Stimulated activated CD4-positive, alpha-beta T cell treated with anti-CD3 and anti-CD28 coated beads, Interleukin-4, amount 100 ng/mL, for 48 hours (primary cell): Measurements from ENCODE around the gene FEM1C.
A peak's percentile ranks its signal among the peaks of the same experiment; 100 is the strongest.

ENCODE experiments used
- DNase-seq, 2 donors: peaks; one replicate each; pipeline ENCODE4 v3.0.0-alpha.2; 2020; ENCODE audit warnings: low read depth in 2 of 2

FEM1C gene

GRCh38 chr5:115557667-115558387 is 13.3 kb upstream of the FEM1C start:
- no peak for DNase-seq

- DNase-seq = no peak
These were observed 11.7 kb upstream of the FEM1C start for GRCh38 chr5:115556276-115556675.

- no peak for DNase-seq
These were observed 10.6 kb upstream of the FEM1C start for GRCh38 chr5:115555084-115555633.

GRCh38 chr5:115553082-115553481 is 8.5 kb upstream of the FEM1C start:
- DNase-seq = no peak

- DNase-seq = no peak
These were observed 6.8 kb upstream of the FEM1C start for GRCh38 chr5:115551415-115551814.

GRCh38 chr5:115549154-115549553 is 4.6 kb upstream of the FEM1C start:
- no peak for DNase-seq

- DNase-seq = no peak
These were observed 4.1 kb upstream of the FEM1C start for GRCh38 chr5:115548683-115549082.

- no peak for DNase-seq
These were observed 842 bp upstream of the FEM1C start for GRCh38 chr5:115545351-115545882.

GRCh38 chr5:115544043-115544435 is 536 bp downstream of the FEM1C start:
- DNase-seq = peak in 1 of 2 donors; percentile 43

GRCh38 chr5:115543365-115544042 is 1.1 kb downstream of the FEM1C start:
- no peak for DNase-seq

- DNase-seq = no peak
These were observed 1.8 kb downstream of the FEM1C start for GRCh38 chr5:115542651-115543364.

- DNase-seq = no peak
These were observed 2.5 kb downstream of the FEM1C start for GRCh38 chr5:115542086-115542485.

- DNase-seq = no peak
These were observed 3.0 kb downstream of the FEM1C start for GRCh38 chr5:115541611-115542010.

- no peak for DNase-seq
These were observed 9.0 kb downstream of the FEM1C start for GRCh38 chr5:115535479-115536035.

- no peak for DNase-seq
These were observed 12.1 kb downstream of the FEM1C start for GRCh38 chr5:115532517-115532916.

- DNase-seq = no peak
These were observed 12.7 kb downstream of the FEM1C start for GRCh38 chr5:115531787-115532367.

GRCh38 chr5:115531380-115531779 is 13.2 kb downstream of the FEM1C start:
- DNase-seq = no peak

- no peak for DNase-seq
These were observed 14.1 kb downstream of the FEM1C start for GRCh38 chr5:115530426-115530825.

- DNase-seq = no peak
These were observed 18.0 kb downstream of the FEM1C start for GRCh38 chr5:115526604-115527003.

GRCh38 chr5:115524199-115524847 is 20.3 kb downstream of the FEM1C start:
- DNase-seq = no peak

- DNase-seq = no peak
These were observed 21.7 kb downstream of the FEM1C start for GRCh38 chr5:115522832-115523403.
